Measurements from ENCODE around the gene SRP68.

DNA sequence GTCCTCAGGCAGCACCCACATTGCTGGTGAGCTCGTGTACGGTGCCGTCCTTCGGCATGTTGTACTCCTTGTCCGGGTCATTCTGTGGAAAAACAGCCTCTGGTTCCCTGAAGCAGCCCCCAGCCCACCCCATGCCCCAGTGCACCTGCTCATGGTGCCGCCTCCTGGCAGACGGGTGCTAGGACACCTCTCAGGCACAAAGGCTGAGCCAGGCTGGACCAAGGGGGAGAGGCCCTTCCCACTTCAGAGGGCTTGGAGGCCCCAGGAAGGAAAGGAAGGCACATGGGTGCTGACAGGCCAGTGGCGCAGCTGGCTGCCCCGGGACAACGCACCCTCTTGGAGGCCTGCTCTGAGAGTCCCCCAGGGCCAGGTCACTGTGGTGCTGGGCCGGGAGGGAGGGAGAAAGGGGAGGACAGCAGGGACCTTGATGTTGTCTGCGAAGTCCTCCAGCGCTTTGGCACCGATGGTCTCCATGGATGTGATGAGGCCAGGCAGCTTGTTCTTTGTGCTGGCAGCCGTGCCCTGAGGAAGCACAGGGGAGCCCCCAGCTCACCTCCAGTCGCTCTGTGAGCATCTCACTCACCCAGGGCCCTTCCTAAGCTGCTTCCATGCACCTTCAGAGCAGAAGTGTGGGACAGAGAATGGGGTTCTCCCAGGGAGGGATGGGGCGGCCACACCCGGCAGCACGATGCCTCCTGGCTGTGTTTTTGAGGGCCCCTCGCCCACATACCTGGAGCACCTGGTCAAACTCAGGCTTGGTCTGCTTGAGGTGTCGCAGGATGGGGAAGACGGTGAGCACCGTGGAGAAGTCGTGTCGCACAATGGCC is 15.9 kb upstream of the SRP68 start:
- no peak for TF ChIP-seq EZH2 (IDR thresholded peaks at IDR 0.05; ENCODE audit: insufficient read depth, low read length)
- TF ChIP-seq, protein P1, sequence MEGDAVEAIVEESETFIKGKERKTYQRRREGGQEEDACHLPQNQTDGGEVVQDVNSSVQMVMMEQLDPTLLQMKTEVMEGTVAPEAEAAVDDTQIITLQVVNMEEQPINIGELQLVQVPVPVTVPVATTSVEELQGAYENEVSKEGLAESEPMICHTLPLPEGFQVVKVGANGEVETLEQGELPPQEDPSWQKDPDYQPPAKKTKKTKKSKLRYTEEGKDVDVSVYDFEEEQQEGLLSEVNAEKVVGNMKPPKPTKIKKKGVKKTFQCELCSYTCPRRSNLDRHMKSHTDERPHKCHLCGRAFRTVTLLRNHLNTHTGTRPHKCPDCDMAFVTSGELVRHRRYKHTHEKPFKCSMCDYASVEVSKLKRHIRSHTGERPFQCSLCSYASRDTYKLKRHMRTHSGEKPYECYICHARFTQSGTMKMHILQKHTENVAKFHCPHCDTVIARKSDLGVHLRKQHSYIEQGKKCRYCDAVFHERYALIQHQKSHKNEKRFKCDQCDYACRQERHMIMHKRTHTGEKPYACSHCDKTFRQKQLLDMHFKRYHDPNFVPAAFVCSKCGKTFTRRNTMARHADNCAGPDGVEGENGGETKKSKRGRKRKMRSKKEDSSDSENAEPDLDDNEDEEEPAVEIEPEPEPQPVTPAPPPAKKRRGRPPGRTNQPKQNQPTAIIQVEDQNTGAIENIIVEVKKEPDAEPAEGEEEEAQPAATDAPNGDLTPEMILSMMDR (IDR thresholded peaks at IDR 0.05; ENCODE audit: insufficient read depth, low read depth, low read length) = no peak

Data from astrocyte (in vitro differentiated cells and primary cell).